Measurements from ENCODE around the gene DHX32. TPM values are rescaled to one million over a fixed set of nuclear protein-coding genes. Genes with fewer than 3 reads are reported as not detected.
"Not testable (repeated sequence)": the region's sequence is repeated elsewhere in the genome, so short reads cannot be mapped to it uniquely, and the experiment has no call there.

DHX32 gene
- total RNA-seq = 24.0 to 32.5 TPM (median 29.2 TPM) in 3 replicates
- long read RNA-seq, partial matches to known transcripts = 3 of 121 reads
- long read RNA-seq, other reads (novel, unspliced or antisense) = 117 of 121 reads

- Mint-ChIP-seq H3K4me1 (ENCODE audit: low read depth) (peaks cover 21% of the 10 kb centered on the region), H3K9me3 (ENCODE audit: low read depth) (peaks cover 2% of the 10 kb centered on the region), H3K4me3 (ENCODE audit: unreplicated experiment) (no peak within 1 kb of the TSS), H3K27me3 (ENCODE audit: low read depth) (no peaks in the 10 kb centered on the region), H3K36me3 (ENCODE audit: low read depth) (peaks cover 9% of the 10 kb centered on the region), H3K27ac (ENCODE audit: unreplicated experiment) (no peak within 1 kb of the TSS)
- no peak for TF ChIP-seq CTCF (IDR thresholded peaks at IDR 0.05)
- DNase-seq (ENCODE audit: low spot score) = no peak
Observed at GRCh38 chr10:125881192-125881591, at the start of gene DHX32. TSS of gene DHX32 (minus strand) at chr10:125881292. CDS start at chr10:125880824, 468 bp downstream.

GRCh38 chr10:125929618-125930017 is 48.5 kb upstream of the DHX32 start:
- Mint-ChIP-seq H3K27me3 (ENCODE audit: low read depth) (peaks cover 8% of the 10 kb centered on the region), H3K27ac (ENCODE audit: unreplicated experiment) (no peak overlapping the region), H3K4me3 (ENCODE audit: unreplicated experiment) (no peak overlapping the region), H3K9me3 (ENCODE audit: low read depth) (peaks cover 12% of the 10 kb centered on the region), H3K4me1 (ENCODE audit: low read depth) (peaks cover 3% of the 10 kb centered on the region), H3K36me3 (ENCODE audit: low read depth) (no peaks in the 10 kb centered on the region)
- TF ChIP-seq CTCF (IDR thresholded peaks at IDR 0.05) = no peak
- DNase-seq (ENCODE audit: low spot score) = no peak

GRCh38 chr10:125928928-125929585 is 48.0 kb upstream of the DHX32 start:
- no peaks in the 10 kb centered on the region for H3K4me1 Mint-ChIP-seq (ENCODE audit: low read depth)
- no peak for TF ChIP-seq CTCF (IDR thresholded peaks at IDR 0.05)
- no peaks in the 10 kb centered on the region for H3K36me3 Mint-ChIP-seq (ENCODE audit: low read depth)
- peaks cover 12% of the 10 kb centered on the region for H3K9me3 Mint-ChIP-seq (ENCODE audit: low read depth)
- DNase-seq (ENCODE audit: low spot score) = no peak
- H3K27me3 Mint-ChIP-seq (ENCODE audit: low read depth) = peaks cover 8% of the 10 kb centered on the region
- no peak overlapping the region for H3K27ac Mint-ChIP-seq (ENCODE audit: unreplicated experiment)
- no peak overlapping the region for H3K4me3 Mint-ChIP-seq (ENCODE audit: unreplicated experiment)

- H3K4me3 Mint-ChIP-seq (ENCODE audit: unreplicated experiment); H3K27me3 Mint-ChIP-seq (ENCODE audit: low read depth); H3K27ac Mint-ChIP-seq (ENCODE audit: unreplicated experiment); H3K36me3 Mint-ChIP-seq (ENCODE audit: low read depth); DNase-seq (ENCODE audit: low spot score); H3K4me1 Mint-ChIP-seq (ENCODE audit: low read depth): not testable (repeated sequence)
- peaks cover 12% of the 10 kb centered on the region for H3K9me3 Mint-ChIP-seq (ENCODE audit: low read depth)
Observed at GRCh38 chr10:125927265-125927664, 46.2 kb upstream of the DHX32 start.

GRCh38 chr10:125926247-125926646 is 45.2 kb upstream of the DHX32 start:
- H3K4me1 Mint-ChIP-seq (ENCODE audit: low read depth) = peaks cover 4% of the 10 kb centered on the region
- no peaks in the 10 kb centered on the region for H3K27me3 Mint-ChIP-seq (ENCODE audit: low read depth)
- no peak overlapping the region for H3K4me3 Mint-ChIP-seq (ENCODE audit: unreplicated experiment)
- H3K36me3 Mint-ChIP-seq (ENCODE audit: low read depth) = no peaks in the 10 kb centered on the region
- H3K9me3 Mint-ChIP-seq (ENCODE audit: low read depth) = peaks cover 6% of the 10 kb centered on the region
- no peak for TF ChIP-seq CTCF (IDR thresholded peaks at IDR 0.05)
- DNase-seq (ENCODE audit: low spot score) = no peak
- no peak overlapping the region for H3K27ac Mint-ChIP-seq (ENCODE audit: unreplicated experiment)
